Vagina (tissue), 2 donors: ENCODE data around the gene PRPF6.

Experiments
- POLR2A ChIP-seq, 2 donors: fragments of 450-650 bp; IDR thresholded peaks; one replicate each; pipeline ENCODE4 v1.6.1; 2017; ENCODE audit warnings: antibody characterized with exemption in 2 of 2, mild to moderate bottlenecking in 2 of 2, moderate library complexity in 2 of 2
- POLR2AphosphoS5 ChIP-seq, 2 donors: sonication (generic); formaldehyde crosslinking; IDR thresholded peaks; one replicate each; pipeline ENCODE4 v1.9.0; 2017; ENCODE audit warnings: antibody characterized with exemption in 2 of 2, mild to moderate bottlenecking in 2 of 2, low read depth in 1 of 2; ENCODE audit not compliant: insufficient read depth in 1 of 2
- TF ChIP-seq, protein P1 (sequence below), 3 experiments: fragments of 450-650 bp in 2 of 3; fragments of 200-600 bp in 1 of 3; sonication (generic) in 1 of 3; IDR thresholded peaks; one replicate each; pipeline ENCODE4 v1.5.1; 2017 to 2019; ENCODE audit warnings: antibody characterized with exemption in 3 of 3, mild to moderate bottlenecking in 2 of 3, moderate library complexity in 2 of 3

DNA sequence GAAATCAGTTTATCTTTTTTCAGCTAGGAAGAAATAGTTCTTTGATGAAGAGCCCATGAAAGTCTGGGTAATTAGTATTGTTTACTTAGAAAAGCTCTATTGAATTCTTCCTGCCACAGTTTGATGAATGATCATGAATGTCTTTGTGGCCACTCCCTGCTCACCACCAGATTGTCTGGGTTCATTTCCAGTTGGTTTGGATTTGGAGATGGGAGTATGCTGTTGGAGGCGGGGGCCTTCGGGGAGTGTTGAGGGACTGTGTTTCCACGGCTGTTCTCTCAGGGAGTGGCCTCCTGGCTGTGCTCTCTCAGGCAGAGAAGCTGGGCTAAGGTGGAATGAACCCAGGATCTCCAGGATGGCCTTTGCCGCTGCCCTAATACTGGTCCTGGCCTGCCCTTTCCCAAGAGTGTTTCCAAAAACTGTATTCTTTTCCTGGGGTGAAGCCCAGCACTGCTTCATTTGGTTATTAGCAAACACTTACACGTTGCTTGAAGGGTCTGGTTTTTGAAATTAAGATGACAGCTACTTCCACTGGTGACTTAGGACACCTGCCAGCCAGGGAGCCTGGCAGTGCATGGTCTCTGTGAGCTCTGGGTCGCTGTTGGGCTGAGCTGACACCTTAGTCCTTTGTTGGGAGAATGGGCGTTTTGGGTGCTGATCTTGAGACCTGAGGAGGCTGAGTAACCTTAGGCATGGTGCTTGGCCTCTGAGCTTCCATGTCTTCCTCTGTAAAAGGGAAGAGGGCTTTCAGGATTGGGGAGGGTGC, 23.2 kb downstream of the PRPF6 start:
- TF ChIP-seq POLR2AphosphoS5 (IDR thresholded peaks at IDR 0.05; ENCODE audit: insufficient read depth in 1 of 2, low read depth in 1 of 2) (no peak), POLR2A (IDR thresholded peaks at IDR 0.05) (no peak)
- TF ChIP-seq, protein P1, sequence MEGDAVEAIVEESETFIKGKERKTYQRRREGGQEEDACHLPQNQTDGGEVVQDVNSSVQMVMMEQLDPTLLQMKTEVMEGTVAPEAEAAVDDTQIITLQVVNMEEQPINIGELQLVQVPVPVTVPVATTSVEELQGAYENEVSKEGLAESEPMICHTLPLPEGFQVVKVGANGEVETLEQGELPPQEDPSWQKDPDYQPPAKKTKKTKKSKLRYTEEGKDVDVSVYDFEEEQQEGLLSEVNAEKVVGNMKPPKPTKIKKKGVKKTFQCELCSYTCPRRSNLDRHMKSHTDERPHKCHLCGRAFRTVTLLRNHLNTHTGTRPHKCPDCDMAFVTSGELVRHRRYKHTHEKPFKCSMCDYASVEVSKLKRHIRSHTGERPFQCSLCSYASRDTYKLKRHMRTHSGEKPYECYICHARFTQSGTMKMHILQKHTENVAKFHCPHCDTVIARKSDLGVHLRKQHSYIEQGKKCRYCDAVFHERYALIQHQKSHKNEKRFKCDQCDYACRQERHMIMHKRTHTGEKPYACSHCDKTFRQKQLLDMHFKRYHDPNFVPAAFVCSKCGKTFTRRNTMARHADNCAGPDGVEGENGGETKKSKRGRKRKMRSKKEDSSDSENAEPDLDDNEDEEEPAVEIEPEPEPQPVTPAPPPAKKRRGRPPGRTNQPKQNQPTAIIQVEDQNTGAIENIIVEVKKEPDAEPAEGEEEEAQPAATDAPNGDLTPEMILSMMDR (IDR thresholded peaks at IDR 0.05): no peak
